AG09319 (cell line): Measurements from ENCODE around the gene SULT4A1.

Experiments
- DNase-seq: peaks from one replicate; pipeline ENCODE4 v3.0.0-alpha.2; 2010; ENCODE audit warnings: low read depth; ENCODE audit errors: extremely low read depth
- CTCF ChIP-seq: IDR thresholded peaks from 2 replicates; pipeline ENCODE4 v1.5.1; 2011; ENCODE audit warnings: low read depth, mild to moderate bottlenecking, inconsistent platforms, low read length, moderate library complexity

SULT4A1 gene

GRCh38 chr22:43819421-43819921, 42.8 kb downstream of the SULT4A1 start:
- no peak for DNase-seq
- no peak for TF ChIP-seq CTCF

- DNase-seq, result no peak
- TF ChIP-seq CTCF, result no peak
Measured at GRCh38 chr22:43818981-43819380, 43.3 kb downstream of the SULT4A1 start.

GRCh38 chr22:43817402-43817801, 44.9 kb downstream of the SULT4A1 start:
- no peak for TF ChIP-seq CTCF
- no peak for DNase-seq

GRCh38 chr22:43814264-43814663, 48.0 kb downstream of the SULT4A1 start:
- no peak for TF ChIP-seq CTCF
- no peak for DNase-seq

- no peak for DNase-seq
- TF ChIP-seq CTCF, result no peak
Measured at GRCh38 chr22:43812890-43813289, 49.4 kb downstream of the SULT4A1 start.

- no peak for TF ChIP-seq CTCF
- DNase-seq, result peak; percentile 81
Measured at GRCh38 chr22:43812149-43812842, 50.0 kb downstream of the SULT4A1 start, which contains the start of gene EFCAB6. EFCAB6 (minus strand) TSS chr22:43812305; CDS start chr22:43782318, 29,987 bp downstream.

GRCh38 chr22:43811777-43812148, 50.5 kb downstream of the SULT4A1 start:
- TF ChIP-seq CTCF, result no peak
- DNase-seq, result no peak
